Heart left ventricle (tissue), 13 donors: ENCODE data around the gene SMPD2.

Experiments
- POLR2A ChIP-seq, 2 donors: fragments of 450-650 bp; IDR thresholded peaks; one replicate each; pipeline ENCODE4 v1.6.1; 2017; ENCODE audit warnings: antibody characterized with exemption in 2 of 2, mild to moderate bottlenecking in 2 of 2, moderate library complexity in 2 of 2
- TF ChIP-seq, protein P1 (sequence below), 12 donors: fragments of 200-600 bp; sonication (generic) in 4 of 12; IDR thresholded peaks; one replicate each; pipeline versions ENCODE4 v1.5.0 to v1.8.0; 2018 to 2022; ENCODE audit warnings: antibody characterized with exemption in 12 of 12, mild to moderate bottlenecking in 5 of 12
- donor health status: ischemic (EF 13 %, LVEDD 7.1; RV severe dilation, severe dysfunction).
- donor health status: DM: no; HTN: yes; CAD: no.
- donor health status: DM: no; HTN: no; CAD: no.
- donor health status: ischemic (EF 25% LVEDD 6.9; RV normal size, moderate dysfunction).
- donor health status: ischemic (EF 25% LVEDD 5.7; RV mildly dilated, moderate dysfunction).
- donor health status: ischemic (EF 35%, LVEDD 5.7; RV mildly dilated, moderate dysfunction).
- donor health status: nonischemic (EF 11% LVEDD 7.7; RV severe dilation, severe dysfunction).
- donor health status: DM: yes; HTN: yes; CAD: no.
- donor health status: PGD.
- donor health status: ischemic (EF 29% LVEDD 5.4; RV normal size, mild dysfunction).
- donor health status: nonischemic (EF 23%, LVEDD 6.1; RV moderate dilation, normal function).

- TF ChIP-seq, protein P1, sequence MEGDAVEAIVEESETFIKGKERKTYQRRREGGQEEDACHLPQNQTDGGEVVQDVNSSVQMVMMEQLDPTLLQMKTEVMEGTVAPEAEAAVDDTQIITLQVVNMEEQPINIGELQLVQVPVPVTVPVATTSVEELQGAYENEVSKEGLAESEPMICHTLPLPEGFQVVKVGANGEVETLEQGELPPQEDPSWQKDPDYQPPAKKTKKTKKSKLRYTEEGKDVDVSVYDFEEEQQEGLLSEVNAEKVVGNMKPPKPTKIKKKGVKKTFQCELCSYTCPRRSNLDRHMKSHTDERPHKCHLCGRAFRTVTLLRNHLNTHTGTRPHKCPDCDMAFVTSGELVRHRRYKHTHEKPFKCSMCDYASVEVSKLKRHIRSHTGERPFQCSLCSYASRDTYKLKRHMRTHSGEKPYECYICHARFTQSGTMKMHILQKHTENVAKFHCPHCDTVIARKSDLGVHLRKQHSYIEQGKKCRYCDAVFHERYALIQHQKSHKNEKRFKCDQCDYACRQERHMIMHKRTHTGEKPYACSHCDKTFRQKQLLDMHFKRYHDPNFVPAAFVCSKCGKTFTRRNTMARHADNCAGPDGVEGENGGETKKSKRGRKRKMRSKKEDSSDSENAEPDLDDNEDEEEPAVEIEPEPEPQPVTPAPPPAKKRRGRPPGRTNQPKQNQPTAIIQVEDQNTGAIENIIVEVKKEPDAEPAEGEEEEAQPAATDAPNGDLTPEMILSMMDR (IDR thresholded peaks at IDR 0.05) = no peak
- TF ChIP-seq POLR2A (IDR thresholded peaks at IDR 0.05) = no peak
These were observed 47.2 kb upstream of the SMPD2 start for GRCh38 chr6:109393157-109393885.
